Upper lobe of left lung (tissue), 4 donors: ENCODE results near the gene SVBP.

Source experiments
- EP300 ChIP-seq, 4 donors: sonication (generic); formaldehyde crosslinking; IDR thresholded peaks; one replicate each; pipeline ENCODE4 v1.5.1; 2017; ENCODE audit warnings: antibody characterized with exemption in 4 of 4, control low read depth in 2 of 4
- POLR2A ChIP-seq, 4 donors: fragments of 450-650 bp; IDR thresholded peaks; one replicate each; pipeline ENCODE4 v1.5.1; 2016 to 2017; ENCODE audit warnings: antibody characterized with exemption in 4 of 4, mild to moderate bottlenecking in 2 of 4
- POLR2AphosphoS5 ChIP-seq, 2 donors: sonication (generic); formaldehyde crosslinking; IDR thresholded peaks; one replicate each; pipeline ENCODE4 v1.5.1; 2017; ENCODE audit warnings: antibody characterized with exemption in 2 of 2
- TF ChIP-seq, protein P1 (sequence below), 6 experiments: fragments of 450-650 bp in 4 of 6; fragments of 200-600 bp in 2 of 6; sonication (generic) in 2 of 6; IDR thresholded peaks; one replicate each; pipeline ENCODE4 v1.5.1; 2016 to 2019; ENCODE audit warnings: antibody characterized with exemption in 6 of 6

DNA sequence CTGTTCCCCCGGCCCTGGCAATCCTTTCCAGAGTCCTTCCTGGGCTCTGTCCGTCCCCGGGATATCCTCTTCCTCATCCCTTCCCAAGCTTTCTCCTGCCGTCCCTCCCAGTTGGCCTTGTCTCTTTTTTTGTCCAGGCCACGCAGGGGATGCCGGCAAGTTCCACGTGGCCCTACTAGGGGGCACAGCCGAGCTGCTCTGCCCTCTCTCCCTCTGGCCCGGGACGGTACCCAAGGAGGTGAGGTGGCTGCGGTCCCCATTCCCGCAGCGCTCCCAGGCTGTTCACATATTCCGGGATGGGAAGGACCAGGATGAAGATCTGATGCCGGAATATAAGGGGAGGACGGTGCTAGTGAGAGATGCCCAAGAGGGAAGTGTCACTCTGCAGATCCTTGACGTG, 13.4 kb upstream of the SVBP start:
- TF ChIP-seq, protein P1, sequence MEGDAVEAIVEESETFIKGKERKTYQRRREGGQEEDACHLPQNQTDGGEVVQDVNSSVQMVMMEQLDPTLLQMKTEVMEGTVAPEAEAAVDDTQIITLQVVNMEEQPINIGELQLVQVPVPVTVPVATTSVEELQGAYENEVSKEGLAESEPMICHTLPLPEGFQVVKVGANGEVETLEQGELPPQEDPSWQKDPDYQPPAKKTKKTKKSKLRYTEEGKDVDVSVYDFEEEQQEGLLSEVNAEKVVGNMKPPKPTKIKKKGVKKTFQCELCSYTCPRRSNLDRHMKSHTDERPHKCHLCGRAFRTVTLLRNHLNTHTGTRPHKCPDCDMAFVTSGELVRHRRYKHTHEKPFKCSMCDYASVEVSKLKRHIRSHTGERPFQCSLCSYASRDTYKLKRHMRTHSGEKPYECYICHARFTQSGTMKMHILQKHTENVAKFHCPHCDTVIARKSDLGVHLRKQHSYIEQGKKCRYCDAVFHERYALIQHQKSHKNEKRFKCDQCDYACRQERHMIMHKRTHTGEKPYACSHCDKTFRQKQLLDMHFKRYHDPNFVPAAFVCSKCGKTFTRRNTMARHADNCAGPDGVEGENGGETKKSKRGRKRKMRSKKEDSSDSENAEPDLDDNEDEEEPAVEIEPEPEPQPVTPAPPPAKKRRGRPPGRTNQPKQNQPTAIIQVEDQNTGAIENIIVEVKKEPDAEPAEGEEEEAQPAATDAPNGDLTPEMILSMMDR (IDR thresholded peaks at IDR 0.05), result no peak
- TF ChIP-seq POLR2AphosphoS5 (IDR thresholded peaks at IDR 0.05) (no peak), EP300 (IDR thresholded peaks at IDR 0.05) (no peak), POLR2A (IDR thresholded peaks at IDR 0.05) (no peak)
